ENCODE data around the gene PCSK4. TPM values are rescaled to one million over a fixed set of nuclear protein-coding genes. Genes with fewer than 3 reads are reported as not detected.

PCSK4 gene
- total and polyA plus RNA-seq, 2 of the 4 experiments (the other 2 are of a cell fraction): 0.72 to 1.7 TPM

DNA sequence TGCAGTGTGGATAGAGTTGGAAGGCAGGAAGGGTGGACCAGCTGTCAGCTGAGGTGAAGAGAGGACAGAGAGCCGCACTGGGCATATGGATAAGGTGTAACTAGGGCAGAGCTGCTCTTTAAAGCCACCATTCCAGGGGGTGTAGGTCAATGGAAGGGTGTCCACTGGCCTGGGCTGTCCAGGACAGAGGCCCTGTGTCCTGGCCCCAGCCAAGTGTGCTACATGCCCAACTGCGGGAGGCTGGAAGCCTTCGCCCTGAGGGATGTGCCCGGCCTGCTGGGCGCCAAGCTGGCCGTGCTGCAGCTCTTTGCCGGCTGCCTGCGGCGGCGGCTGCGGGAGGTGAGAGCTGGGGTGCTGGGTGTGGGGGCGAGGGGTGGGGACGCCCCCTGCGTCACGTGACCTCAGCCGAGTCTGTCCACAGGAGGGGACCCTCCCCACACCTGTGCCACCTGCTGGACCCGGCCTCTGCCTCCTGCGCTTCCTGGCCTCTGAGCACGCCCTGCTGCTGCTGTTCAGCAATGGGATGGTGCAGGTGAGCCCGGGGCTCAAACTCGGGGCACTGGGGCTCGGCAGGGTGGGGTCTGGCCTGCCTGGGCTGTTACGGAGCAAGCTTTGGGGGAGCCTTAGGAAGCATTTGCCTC, 43.5 kb upstream of the PCSK4 start:
- Histone ChIP-seq H3K36me3 (ENCODE audit: control insufficient read depth, insufficient read depth, low read length) (no peaks in the 10 kb centered on the region), H3K56ac (ENCODE audit: extremely low read depth, insufficient read depth, low read length) (no peak overlapping the region), H3K4me2 (ENCODE audit: low read depth, low read length) (no peak overlapping the region), H3K14ac (replicated peaks; ENCODE audit: low read depth, low read length) (no peak overlapping the region), H3K4me1 (ENCODE audit: control insufficient read depth, insufficient read depth, low read length) (no peaks in the 10 kb centered on the region), H3K9me3 (ENCODE audit: control insufficient read depth, insufficient read depth, low read length) (no peaks in the 10 kb centered on the region), H3K18ac (ENCODE audit: low read depth, low read length) (no peak overlapping the region), H3K4me3 (ENCODE audit: insufficient read depth, low read depth, low read length) (no peak overlapping the region), H2AFZ (replicated peaks; ENCODE audit: low read length, poor library complexity) (no peak overlapping the region), H2AK5ac (ENCODE audit: low read depth, low read length) (no peak overlapping the region), H2BK5ac (ENCODE audit: low read depth, low read length, poor library complexity, severe bottlenecking) (no peak overlapping the region), H4K20me1 (ENCODE audit: insufficient read depth, low read length) (no peaks in the 10 kb centered on the region; the same call in 1 of the 2 replicates), H3K79me1 (ENCODE audit: low read depth in 1 of 2, low read length in 2 of 2) (no peaks in the 10 kb centered on the region), H4K8ac (ENCODE audit: low read depth in 2 of 2, low read length in 2 of 2) (no peak overlapping the region), H4K91ac (ENCODE audit: insufficient read depth, low read depth, low read length) (no peak overlapping the region), H2BK120ac (ENCODE audit: low read depth, low read length) (no peak overlapping the region), H2BK20ac (ENCODE audit: low read depth, low read length) (no peak overlapping the region), H2BK15ac (ENCODE audit: low read depth, low read length) (no peak overlapping the region), H3K4ac (ENCODE audit: low read depth, low read length) (no peak overlapping the region), H3K27me3 (ENCODE audit: control insufficient read depth, insufficient read depth, low read length) (peaks cover 3% of the 10 kb centered on the region), H2AK9ac (replicated peaks; ENCODE audit: low read depth, low read length, poor library complexity) (no peak overlapping the region), H3K9ac (ENCODE audit: low read depth, low read length) (no peak overlapping the region), H4K5ac (ENCODE audit: low read depth, low read length) (no peak overlapping the region), H3K9me1 (ENCODE audit: insufficient read depth, low read length) (no peaks in the 10 kb centered on the region), H3K23ac (ENCODE audit: low read depth, low read length) (no peak overlapping the region), H3K27ac (ENCODE audit: insufficient read depth, low read length) (no peak overlapping the region)
- no peak for ATAC-seq (ENCODE audit: low read depth)
- ChIA-PET POLR2A (ENCODE audit: unreplicated experiment) (no interaction called here), CTCF (interaction anchor here (0.6 kb wide), 1 partner anchor 28 kb away, joined by 3 read pairs; no protein-coding TSS in a partner anchor)
- BruUV-seq (replicated peaks): no TSS peak
- dilution Hi-C loops (cut with HindIII; ENCODE audit: low sequenced_read_pairs, unreplicated experiment) (no loop called here), intact Hi-C loops (cut with micrococcal nuclease) (no loop called here), in situ Hi-C loops (cut with MboI; ENCODE audit: low sequenced_read_pairs) (loop anchor here (25.0 kb wide), 1 partner anchor 254 kb away; no protein-coding TSS in a partner anchor)
- TF ChIP-seq NFE2L2 (IDR thresholded peaks at IDR 0.05; ENCODE audit: low read depth, low read length): no peak
- TF ChIP-seq, protein P1, sequence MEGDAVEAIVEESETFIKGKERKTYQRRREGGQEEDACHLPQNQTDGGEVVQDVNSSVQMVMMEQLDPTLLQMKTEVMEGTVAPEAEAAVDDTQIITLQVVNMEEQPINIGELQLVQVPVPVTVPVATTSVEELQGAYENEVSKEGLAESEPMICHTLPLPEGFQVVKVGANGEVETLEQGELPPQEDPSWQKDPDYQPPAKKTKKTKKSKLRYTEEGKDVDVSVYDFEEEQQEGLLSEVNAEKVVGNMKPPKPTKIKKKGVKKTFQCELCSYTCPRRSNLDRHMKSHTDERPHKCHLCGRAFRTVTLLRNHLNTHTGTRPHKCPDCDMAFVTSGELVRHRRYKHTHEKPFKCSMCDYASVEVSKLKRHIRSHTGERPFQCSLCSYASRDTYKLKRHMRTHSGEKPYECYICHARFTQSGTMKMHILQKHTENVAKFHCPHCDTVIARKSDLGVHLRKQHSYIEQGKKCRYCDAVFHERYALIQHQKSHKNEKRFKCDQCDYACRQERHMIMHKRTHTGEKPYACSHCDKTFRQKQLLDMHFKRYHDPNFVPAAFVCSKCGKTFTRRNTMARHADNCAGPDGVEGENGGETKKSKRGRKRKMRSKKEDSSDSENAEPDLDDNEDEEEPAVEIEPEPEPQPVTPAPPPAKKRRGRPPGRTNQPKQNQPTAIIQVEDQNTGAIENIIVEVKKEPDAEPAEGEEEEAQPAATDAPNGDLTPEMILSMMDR (conservative IDR thresholded peaks at IDR 0.05; ENCODE audit: low read depth, low read length): no peak
- no peak for TF ChIP-seq CHD1 (IDR thresholded peaks at IDR 0.05; ENCODE audit: low read depth, low read length)
- TF ChIP-seq, protein P2, sequence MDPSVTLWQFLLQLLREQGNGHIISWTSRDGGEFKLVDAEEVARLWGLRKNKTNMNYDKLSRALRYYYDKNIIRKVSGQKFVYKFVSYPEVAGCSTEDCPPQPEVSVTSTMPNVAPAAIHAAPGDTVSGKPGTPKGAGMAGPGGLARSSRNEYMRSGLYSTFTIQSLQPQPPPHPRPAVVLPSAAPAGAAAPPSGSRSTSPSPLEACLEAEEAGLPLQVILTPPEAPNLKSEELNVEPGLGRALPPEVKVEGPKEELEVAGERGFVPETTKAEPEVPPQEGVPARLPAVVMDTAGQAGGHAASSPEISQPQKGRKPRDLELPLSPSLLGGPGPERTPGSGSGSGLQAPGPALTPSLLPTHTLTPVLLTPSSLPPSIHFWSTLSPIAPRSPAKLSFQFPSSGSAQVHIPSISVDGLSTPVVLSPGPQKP (IDR thresholded peaks at IDR 0.05; ENCODE audit: borderline replicate concordance, low read depth, low read length): no peak
- TF ChIP-seq MAZ (IDR thresholded peaks at IDR 0.05; ENCODE audit: borderline replicate concordance, low read depth, low read length): no peak
- TF ChIP-seq, protein P3, sequence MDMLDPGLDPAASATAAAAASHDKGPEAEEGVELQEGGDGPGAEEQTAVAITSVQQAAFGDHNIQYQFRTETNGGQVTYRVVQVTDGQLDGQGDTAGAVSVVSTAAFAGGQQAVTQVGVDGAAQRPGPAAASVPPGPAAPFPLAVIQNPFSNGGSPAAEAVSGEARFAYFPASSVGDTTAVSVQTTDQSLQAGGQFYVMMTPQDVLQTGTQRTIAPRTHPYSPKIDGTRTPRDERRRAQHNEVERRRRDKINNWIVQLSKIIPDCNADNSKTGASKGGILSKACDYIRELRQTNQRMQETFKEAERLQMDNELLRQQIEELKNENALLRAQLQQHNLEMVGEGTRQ (IDR thresholded peaks at IDR 0.05; ENCODE audit: low read depth, low read length): no peak
- WGBS, 2 experiments (ENCODE audit: extremely low coverage in 2 of 2, insufficient read length in 1 of 2): 74% methylated on average over 5 of the region's 23 CpGs; no CpG with 5 or more reads in 1 of the 2 experiments
- DNase-seq: no peak

All from IMR-90 (cell line).